ENCODE results near the gene CD2BP2.
"Not testable (repeated sequence)": the region's sequence is repeated elsewhere in the genome, so short reads cannot be mapped to it uniquely, and the experiment has no call there.

CD2BP2 gene

GRCh38 chr16:30355144-30355953 lies at the start of gene CD2BP2:
Gene CD2BP2, minus strand, starts transcription at chr16:30355308. Its CDS starts 627 bp downstream, at chr16:30354681.
- DNase-seq = peak; percentile 95

DNA sequence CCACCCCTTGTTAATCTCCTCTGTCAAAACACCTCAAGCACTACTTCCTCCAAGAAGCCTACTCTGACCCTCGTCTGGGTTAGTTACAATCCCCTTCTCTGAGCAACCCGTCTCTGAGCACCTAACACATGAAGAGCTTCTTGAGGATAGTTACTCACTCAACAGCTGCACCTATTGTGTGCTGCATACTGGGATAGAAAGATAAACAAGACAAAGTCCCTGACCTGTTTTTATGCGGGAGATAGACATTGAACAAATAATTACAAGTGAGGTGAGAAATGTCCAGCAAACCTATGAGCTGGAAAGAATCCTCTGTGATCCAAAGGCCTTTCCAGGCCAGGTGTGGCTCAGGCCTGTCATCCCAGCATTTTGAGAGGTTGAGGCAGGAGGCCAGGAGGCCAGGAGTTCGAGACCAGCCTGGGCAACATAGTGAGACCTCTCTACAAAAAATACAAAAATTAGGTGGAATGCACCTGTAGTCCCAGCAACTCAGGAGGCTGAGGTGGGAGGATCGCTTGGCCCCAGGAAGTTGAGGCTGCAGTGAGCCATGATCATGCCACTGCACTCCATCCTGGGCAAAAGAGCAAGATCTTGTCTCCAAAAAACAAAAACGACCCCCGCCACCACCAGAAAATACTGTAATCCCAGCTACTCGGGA lies 46.8 kb upstream of the CD2BP2 start:
- DNase-seq = no peak

DNA sequence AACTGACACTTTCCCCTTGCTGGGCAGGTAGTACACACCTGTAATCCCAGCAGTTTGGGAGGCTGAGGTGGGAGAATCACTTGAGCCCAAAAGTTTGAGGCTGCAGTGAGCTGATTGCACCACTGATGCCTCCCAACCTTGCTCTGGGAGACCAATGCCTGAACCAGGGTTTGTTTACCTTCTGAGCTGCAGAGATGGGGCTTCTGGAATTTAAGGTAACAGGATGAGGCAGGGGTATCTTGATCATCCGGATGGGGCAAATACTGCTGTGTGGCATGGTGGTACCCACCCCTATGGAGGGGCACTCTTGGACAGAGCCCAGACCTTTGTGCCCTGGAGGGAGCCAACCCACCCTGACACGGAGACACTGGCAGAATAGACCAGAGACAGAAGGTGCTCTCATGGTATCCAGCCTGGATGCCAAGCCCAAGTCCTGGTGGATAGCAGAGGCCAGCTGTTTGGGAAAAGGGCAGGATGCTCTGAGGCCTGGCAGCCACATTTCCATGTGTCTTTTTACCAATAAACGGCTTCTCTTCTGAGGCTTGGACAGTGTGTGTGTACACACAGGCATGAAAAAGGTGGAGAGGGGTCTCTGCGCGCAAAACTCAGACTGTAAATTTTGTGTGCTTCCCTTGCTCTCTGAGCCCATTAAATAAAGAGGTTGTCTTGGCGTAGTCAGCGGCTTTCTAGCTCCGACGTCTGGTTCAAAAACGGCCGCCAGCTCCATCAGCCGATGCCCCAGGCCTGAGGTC lies 44.5 kb upstream of the CD2BP2 start:
- DNase-seq = no peak

GRCh38 chr16:30398661-30399434 lies 43.7 kb upstream of the CD2BP2 start:
- DNase-seq = no peak

DNA sequence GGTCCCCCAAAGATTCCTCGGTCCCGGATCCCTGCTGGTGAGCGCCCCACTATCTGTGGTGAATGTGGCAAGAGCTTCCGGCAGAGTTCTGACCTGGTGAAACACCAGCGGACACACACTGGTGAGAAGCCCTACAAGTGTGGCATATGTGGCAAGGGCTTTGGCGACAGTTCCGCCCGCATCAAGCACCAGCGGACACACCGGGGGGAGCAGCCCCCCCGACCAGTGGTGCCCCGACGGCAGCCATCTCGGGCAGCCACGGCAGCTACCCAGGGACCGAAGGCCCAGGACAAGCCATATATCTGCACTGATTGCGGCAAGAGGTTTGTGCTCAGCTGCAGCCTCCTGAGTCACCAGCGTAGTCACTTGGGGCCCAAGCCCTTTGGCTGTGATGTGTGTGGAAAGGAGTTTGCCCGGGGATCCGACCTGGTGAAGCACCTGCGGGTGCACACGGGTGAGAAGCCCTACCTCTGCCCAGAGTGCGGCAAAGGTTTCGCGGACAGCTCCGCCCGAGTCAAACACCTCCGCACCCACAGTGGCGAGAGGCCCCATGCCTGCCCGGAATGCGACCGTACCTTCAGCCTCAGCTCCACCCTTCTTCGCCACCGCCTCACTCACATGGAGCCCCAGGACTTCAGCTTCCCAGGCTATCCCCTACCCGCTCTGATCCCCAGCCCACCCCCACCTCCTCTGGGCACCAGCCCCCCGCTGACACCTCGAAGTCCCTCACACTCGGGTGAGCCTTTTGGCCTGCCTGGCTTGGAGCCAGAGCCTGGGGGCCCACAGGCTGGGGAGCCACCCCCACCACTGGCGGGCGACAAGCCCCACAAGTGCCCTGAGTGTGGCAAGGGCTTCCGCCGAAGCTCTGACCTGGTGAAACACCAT lies 42.9 kb upstream of the CD2BP2 start:
- DNase-seq = no peak

- no peak for DNase-seq
Observed at GRCh38 chr16:30397056-30397455, 41.9 kb upstream of the CD2BP2 start.

GRCh38 chr16:30396627-30397026 lies 41.5 kb upstream of the CD2BP2 start:
- not testable (repeated sequence) for DNase-seq

DNA sequence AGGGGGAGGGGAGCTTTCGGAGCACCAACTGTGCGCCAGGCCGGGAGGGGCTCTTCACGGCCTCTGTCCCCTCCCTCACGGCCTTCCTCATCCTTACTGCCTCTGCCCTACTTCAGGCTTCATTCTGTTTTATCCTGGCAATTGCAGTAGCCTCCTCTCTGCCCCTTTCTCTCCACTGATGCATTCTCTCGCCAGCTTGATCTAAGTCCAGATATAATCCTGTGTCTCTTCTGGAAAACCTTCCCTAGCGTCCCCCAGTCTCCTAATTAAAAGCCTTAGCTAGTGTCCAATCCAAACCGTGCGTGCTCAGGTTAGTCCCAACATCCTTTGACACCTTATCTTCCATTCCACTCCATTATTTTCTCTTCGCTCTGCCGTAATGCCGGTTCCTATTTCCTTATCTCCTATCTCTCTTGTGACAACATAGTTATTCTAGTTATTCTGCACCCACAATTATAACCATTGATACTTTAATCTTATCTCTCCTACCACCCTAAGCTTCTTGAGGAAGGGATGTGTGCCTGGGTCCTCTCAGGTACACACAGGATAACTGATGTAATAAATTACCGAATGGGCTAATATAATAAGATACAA lies 41.0 kb upstream of the CD2BP2 start:
- DNase-seq = no peak

DNA sequence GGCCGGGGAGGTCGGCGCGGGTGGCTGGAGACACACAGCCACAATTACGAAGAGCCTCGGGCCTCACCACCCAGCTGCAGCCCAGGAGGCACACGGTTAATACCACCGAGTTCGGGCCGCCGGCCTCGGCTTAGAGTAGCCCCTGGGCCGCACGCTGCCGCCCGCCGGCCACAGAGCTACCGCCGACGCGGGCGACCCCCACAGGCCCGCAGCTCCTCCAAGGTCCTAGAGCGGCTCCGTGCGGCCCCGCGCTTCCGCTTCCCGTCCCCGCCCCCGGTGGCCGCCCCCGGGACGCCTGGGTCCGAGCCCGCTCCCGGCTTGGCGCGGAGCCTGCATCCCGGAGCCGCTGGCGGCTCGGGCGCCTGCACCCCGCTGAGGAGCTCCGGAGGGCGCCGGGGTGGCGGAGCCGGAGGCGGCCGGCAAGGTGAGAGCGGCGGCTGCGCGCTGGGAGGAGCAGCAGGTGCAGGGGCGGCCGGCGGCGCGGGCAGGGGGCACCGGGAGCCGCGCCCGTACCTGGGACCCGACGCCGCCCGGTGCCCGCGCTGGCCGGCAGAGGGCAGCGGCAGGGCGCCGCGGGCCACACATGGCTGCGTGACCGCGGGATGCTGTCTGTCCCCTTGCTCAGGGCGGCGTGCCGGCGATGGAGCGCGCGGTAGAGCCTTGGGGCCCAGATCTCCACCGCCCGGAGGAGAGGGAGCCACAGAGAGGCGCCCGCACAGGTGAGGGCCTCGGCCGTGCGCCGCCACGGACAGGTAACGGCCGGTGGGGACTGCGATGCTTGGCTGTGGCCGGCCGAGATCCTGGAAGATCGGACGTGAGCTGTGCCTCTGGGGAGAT lies 40.3 kb upstream of the CD2BP2 start, which contains the start of gene ZNF48:
ZNF48 (plus strand) TSS at position 266 of the 837 bp plus-strand sequence; CDS start at position 641, 375 bp downstream.
- DNase-seq = peak; percentile 90

DNA sequence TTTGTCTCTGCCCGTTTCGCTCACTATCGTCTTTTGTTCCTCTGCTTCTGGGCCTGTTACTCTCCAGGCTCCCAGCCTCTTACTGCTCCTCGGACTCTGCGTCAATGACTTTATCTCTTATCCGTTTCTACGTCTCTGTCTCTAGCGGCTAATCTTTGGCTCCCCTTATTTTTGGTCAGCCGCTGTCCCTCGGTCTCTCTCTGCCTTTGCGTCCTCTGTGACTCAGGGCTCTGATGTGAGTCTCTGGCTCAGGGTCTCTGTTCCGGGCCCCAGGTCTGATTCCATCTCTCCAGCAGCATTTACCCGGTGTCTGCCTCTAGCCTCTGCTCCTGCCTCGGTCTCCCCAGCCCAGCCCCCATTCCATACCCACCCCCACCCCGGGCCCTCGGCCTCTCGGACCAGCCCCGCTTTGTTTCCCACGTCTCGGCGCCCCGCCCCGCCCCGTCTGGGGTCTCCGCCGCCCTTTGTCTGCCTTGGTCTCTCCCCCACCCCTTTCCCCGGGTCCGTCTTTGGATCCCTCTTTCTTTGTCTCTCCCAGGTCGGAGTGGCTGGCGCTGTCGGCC lies 39.6 kb upstream of the CD2BP2 start:
- DNase-seq = peak; percentile 50

DNA sequence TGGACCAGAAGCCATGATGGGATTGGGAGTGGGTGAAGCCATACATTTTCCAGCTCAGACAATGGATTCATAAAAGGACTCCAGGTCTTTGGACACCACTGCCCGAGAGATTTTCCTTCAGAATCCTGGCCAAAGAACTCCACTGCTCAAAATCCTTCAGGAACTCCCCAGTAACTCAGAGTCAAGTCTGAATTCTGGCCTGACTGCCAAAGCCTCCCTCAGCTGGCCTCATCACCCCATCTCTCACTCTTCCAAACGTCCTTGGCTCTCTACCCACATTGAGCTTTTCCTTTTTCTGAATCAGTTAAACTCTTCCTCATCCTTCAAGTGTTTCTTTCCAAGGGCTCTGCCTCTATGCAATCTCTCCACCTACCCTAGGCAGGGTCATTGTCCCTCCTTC lies 28.4 kb upstream of the CD2BP2 start:
- DNase-seq = peak; percentile 74

DNA sequence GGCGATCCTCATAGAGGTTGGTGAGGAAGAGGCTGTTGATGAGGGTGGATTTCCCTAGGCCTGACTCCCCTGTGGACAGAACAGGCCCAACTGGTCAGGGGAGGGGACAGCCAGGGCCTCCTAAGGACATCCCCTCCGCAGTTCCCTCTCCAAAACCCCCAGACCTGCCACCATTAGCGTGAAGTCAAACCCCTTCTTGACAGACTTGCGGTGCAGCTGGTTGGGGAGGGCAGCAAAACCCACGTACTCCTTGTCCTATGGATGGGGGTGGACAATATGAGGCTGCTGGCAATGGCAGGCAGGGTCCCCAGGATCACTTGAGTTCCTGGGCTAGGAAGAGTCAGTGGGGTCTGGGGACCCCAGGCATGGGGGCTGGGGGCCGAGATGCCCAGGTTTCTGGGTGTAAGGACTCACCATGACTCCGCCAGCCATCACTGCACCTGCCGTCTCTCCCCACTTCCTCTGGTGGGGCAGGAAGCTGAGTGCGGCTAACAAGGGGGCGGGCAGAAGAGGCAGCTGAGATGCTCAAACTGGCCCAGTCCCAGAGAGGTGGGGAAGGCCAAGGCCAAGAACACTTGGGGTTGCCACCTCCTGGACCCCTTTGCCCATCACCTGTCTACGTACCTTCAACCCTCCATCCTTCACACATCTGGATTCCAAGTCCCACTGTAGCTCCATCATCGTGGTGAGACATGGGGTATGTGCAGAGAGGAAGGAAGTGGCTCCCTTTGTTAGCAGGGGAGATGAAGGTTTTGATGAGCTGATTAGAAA lies 27.2 kb upstream of the CD2BP2 start, which contains the start of gene SEPTIN1:
SEPTIN1 (minus strand) TSS at position 451 of the 771 bp plus-strand sequence; CDS start at position 432, 19 bp downstream.
- DNase-seq = no peak

DNA sequence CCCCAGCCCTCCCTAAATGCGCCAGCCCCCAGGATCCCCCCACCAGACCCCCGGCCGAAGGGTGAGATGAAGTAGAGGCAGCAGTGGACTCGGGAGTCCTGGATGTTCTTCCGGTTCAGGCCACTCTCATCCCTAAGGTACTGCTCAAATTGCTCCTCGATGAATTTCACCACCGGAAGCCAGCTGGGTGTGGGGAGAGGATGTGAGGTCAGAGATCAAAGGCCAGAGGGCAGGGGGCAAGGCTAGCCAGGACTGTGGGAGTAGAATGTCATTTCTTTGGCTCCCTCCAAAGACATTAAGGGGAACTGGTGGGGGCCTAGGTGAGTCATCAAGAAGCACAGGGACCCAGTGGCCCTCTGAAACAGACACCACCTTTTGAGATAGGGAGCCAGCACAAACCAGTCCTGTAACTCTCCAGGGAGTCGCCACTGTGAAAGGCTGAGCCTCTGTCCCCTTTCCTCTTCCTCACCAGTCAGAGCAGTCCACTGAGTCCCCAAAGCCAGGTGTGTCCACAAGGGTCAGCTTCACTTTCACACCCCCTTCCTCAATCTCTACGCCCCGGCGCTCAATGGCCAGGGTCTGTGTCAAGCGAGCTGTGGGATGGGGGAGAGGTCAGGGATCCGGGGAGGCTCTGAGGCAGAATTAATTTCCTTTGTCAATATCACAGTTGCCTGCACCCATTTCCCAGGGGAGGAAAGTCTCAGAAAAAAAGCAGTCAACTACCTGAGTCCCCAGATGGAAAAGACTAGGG lies 26.4 kb upstream of the CD2BP2 start:
- no peak for DNase-seq

DNA sequence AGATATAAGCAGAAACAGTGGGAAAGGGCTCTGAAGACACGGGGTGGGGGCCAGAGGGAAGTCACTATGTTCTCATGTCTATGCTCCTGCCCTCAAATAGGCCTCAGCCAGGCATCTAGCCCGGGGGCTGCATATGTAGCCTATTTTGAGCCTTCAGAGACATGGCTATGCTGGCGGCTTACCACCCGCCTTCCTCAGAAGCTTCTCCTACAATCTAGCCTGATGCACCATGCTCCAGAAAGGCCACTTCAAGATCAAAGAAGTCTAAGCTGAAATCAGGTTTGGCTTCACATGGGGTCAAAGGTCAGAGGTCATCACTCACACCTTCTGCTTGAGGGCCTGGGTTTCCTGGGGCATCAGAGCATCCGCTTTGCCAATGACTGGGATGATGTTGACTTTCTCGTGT lies 25.7 kb upstream of the CD2BP2 start:
- DNase-seq = peak; percentile 38

- no peak for DNase-seq
Observed at GRCh38 chr16:30380072-30380802, 25.1 kb upstream of the CD2BP2 start.

GRCh38 chr16:30379158-30379783 lies 24.2 kb upstream of the CD2BP2 start:
- DNase-seq = peak; percentile 44

Measured in right forelimb (tissue), 1 donor.